CD4-positive, alpha-beta T cell treated with Interleukin-21 for 1 hour (primary cell): ENCODE results near the gene SCYGR8.

Experiments used
- DNase-seq: peaks from one replicate; pipeline ENCODE4 v3.0.0-alpha.2; 2020

The SCYGR8 gene

DNA sequence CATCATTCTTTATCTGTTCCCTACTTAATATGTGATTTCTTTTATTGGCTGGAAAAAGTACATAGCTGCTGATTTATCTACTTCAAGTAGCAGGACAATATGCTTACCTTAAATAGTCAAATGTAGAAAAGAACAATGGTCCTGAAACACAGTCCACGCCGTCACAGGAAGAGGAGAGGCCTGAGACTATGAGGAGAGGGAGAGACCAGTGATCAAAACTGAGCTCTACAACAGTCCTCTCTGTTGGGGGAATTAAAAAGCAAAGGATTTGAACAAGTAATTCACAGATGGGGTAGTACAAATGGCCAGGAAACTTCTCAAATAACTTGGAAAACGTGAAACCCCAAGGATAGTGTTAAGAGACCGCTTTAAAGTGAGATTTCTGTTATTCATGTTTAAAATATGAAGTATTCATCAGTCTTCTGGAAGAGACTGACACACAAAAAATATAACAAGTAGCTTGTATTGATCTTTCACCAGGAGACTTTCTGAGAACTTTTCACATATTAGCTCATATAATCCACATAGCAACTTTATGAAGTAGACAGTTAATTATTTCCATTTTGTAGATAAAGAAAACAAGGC is 20.2 kb downstream of the SCYGR8 start:
- no peak for DNase-seq

DNA sequence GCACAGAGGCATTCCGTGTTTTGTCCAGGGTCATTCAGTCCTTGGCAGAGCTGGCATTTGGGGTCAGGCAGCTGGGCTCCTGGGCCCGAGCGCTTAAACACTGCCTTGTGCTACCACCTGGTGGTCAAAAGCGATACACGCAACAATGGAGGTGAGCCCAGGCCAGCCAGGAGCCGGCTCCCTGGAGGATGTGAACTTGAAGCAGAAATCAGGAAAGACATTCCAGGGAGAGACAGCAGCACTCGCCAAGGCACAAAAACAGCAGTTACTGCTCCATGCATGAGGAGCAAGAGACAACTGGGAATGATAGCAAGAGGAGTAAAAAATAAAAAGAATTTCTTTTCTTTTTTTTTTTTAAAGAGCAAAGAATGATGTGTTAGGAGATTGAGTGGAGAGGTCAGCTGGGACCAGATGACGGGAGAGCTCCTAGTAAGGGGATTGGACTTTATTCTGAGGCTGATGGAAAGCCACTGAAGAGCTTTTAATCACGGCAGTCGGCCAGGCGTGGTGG is 20.7 kb downstream of the SCYGR8 start:
- DNase-seq: peak; percentile 61

DNA sequence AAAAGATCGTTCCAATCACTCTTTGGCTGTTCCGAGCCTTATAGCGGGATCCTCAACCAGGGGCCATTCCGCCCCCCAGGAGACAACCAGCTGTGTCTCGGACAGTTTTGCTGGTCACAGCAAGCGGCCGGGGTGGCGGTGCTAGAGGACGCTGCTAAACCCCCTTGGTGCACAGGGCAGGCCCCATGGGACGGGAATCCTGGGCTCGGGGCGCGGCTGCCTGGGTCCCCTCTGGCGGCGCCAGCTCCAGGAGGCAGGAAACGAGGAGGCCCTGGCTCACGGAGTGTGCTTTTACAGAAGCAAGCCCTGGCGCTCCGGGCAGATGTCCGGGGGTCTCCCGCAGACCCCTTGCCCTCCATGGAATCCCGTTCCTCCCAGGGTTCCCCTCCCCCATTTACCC is 22.1 kb downstream of the SCYGR8 start:
- DNase-seq: no peak

DNA sequence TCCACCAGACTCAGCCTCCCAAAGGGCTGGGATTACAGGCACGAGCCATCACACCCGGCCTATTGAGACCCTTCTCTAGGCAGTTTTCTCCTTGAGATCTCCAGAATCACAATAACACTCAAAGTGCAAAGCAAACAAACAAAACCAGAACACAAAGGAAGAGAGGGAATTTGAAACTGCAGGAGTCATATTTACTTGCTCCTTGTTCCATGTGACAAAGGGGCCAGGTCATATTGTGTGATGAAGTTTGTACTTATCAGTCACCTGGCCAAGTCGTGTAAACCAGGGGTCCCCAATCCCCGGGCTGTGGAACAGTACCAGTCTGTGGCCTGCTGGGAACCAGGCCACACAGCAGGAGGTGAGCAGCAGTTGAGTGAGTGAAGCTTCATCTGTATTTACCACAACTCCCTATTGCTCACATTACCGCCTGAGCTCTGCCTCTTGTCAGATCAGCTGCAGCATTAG is 26.5 kb downstream of the SCYGR8 start:
- DNase-seq: no peak

DNA sequence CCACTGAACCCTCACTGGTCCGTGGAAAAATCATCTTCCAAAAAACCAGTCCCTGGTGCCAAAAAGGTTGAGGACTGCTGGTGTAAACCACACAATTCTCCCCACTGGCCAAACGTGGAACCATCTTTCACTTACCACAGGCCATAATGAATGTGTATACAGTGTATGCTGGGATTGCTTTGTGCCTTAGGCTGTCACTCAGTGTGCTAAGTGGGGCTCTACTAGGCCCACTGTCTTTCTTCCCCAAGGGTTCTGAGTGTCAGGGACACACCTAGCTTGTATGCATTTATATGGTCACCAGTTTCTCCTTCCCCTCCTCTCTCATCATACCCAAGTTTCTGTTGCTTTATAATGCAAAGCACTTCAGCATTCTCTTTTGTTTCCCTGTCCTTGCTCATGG is 27.2 kb downstream of the SCYGR8 start:
- DNase-seq: no peak

DNA sequence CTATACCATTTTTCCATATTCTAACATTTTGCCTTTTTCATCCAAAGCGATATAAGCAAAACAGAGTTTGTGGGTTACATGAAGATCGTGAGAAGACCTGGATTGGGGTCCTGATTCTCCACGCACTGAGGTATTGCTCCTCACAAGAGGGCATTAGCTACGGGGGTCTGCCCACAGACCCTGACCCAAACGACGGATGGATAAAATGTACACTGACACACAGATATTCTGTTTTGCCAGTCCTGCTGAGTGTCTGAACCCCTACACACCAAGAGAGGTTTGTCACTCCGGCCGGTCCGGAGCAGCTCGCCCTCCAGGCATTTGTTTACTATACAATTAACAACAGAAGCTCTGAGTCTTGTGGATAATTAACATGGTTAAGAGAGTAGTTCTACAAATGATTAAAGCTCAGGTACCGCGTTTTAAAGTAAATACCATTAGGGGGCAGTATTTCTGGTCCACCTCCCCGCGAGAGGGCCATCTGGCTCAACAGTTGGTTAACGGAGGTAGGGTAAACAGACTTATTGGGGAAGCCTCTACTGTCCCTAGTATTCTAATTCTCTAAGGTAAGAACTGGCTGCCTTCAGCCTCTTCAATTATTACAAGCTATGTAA is 28.4 kb downstream of the SCYGR8 start:
- peak; percentile 26 for DNase-seq

DNA sequence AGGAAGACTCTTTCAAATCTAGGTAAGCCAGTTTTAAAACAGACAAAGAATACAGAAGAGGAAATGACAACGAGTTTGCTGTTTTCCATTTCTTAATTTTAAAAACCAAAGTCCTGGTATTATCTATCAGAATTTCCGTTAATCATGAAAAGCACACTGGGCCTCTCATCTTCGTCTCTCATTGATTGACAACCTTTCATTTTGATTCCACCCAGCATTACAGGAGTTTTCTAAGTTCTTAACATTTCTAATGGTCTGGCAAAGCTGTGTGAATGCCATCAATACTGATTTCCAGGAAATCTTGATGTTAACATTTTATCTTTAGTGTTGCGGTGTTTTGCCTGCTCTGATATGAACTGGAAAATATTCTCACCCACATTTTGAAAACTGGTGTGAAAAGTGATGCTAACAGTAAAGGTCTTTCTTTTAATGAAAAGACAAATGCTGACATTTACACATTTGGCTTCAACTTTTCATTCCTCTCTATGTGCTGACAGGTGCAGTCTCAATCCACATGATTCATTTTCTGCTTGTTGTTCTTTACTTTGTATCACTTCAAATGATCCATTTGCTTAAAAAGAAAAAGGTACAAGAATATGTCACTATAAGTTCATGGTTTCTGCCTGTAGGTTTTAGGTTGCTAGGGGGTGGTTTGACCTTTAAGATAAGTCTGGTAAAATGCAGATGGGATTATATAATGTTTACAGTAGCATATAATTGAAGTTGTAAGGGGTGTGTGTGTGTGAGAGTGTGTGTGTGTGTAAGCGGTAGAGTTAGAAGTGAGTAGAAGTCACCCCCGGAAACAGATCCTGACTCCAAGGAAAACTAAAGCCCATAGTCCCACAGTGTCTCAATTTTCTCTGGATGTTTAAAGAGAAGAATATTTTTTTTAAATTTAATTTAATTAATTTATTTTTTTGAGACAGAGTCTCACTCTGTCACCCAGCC is 29.5 kb downstream of the SCYGR8 start:
- no peak for DNase-seq

DNA sequence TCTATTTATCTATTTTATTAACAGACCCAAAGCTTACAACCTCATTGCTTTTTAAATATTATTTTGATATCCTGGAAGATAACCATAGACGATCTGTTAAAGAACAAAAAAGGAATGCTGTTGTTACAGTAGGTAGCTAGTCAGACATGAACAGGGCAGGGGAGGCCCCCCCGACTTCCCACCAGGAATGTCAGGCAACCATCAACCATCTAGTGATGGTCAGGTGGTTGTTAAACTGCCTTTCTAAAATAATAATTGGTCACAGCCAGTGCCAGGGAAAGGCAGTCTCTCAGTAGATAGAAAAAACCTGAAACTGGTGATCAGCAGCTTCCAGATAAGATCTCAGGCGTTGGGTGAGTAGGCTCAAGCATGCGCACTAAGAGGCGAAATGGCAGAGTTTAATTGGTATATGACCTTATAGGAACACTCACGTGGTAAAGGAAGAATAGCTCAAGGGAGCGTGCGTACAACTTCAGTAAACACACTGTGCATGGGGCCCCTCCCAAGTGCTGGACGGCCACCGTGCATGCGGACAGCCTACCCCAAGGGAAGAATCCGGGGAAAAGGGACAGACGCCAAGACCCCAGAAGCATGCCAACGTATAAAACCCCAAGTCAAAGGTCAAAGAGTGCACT is 35.4 kb downstream of the SCYGR8 start:
- no peak for DNase-seq

DNA sequence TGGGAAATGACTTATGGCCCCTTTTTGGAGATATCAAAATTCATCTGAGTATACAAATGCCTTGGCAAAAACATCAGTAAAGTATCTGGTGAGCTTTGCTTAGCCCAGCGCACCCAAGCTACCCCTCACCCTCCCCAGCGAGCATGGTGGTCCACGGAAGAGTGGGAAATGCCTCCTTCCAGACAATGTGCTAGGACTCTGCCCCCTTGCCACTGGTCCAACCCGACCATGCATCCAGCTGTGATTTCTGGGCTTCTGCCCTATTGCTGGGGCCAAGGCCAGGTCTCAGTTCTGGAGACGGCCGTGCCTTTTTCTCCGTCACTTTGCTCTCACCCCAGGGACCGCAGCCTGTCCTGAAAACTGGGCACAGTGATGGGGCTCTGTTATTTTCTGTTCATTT is 36.1 kb downstream of the SCYGR8 start:
- DNase-seq: no peak

DNA sequence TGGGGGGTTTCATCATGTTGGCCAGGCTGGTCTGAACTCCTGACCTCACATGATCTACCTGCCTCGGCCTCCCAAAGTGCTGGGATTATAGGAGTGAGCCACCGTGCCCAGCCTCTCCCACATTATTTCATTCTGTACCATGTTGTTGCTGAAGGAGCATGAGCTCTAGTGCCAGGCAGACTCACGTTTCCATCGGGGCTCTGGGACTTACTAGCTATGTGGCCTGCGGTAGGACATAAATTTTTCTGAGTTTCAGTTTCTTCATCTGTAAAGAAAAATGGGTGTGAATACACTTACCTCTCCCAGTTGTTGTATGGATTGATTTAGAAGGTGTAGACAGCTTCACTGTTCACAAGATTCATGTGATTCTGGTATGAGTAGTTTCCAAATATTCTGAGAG is 37.1 kb downstream of the SCYGR8 start:
- no peak for DNase-seq

DNA sequence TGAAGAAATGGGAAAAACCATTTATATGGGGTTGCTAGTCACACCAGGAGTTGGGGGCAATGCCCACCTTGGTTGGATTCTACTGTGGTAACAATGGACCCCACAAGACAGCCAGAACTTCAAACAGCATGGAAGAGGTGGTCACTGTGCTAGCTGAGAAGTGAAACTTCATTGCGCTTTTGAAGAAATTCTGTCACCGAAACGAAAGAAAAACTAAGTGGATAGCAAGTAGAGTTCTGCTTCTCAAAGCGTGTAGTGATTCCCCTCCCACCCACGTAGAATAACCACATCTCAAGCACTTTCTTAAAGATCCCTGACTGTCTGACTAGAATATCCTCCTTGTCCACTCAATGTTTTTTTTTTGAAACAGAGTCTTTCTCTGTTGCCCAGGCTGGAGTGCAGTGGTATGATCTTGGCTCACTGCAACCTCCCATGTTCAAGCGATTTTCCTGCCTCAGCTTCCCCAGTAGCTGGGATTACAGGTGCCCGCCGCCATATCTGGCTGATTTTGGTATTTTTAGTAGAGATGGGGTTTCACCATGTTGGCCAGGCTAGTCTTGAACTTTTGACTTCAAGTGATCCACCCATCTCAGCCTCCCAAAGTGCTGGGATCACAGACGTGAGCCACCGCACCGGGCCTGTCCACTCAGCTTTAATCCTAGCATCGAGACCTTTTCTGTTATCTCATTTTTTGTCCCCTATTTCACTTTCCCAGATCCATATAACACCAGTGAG is 37.9 kb downstream of the SCYGR8 start:
- peak; percentile 54 for DNase-seq

DNA sequence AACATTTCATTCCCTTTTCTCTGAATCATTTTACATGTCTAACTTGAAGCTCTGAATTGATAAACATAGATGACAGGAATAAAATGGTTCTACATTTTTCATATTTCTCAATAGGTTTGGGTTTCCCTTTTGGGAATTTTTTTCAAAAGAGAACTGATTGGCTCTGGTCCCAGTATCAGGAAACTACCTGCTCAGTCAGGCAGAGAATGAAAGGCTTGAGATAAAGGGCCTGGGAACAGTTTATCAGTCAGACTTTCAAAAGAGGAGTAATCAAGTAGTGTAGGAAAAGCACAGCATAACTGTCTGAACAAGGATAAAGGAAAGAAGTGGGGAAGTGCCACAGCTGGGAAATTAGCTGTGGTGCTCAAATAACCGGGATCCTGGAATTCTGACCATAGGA is 39.6 kb downstream of the SCYGR8 start:
- DNase-seq: no peak

DNA sequence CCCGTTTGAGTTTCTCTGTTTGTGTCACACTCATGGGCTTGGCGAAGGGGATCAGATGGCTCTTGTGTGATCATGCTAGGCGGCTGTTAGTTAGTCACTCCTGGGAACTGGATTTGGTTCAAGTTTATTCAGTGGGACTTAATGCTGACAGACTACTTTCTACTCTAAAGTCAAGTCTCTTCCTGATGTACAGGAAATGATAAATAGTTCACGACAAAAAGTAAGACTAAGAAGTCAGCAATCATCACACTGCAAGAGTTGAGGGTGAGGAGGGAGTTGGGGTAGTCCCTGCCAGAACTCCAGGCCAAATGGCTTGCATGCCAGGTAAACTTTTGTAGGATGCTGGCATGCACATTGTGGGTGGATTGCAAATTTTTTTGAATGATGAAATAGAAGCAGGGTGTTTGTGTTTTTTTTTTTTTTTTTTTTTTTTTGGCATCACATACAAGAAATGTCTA is 42.9 kb downstream of the SCYGR8 start:
- no peak for DNase-seq

DNA sequence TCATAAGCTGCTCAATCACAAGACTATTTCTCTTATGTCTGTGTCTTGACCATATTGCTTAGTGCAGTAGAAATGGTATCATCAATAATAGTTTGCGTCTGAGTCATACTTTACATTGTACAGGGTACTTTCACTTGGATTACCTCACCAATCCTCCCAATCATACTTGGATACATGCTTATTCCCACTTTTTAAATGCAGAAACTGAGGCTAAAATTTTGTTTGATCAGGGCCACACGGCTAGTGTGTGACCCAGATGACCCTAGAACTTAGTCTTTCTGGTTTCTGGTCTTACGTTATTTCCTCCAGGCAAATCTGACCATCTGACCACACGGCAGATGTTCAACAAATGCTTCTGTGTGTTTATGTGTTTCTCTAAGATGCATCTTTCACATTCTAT is 44.1 kb downstream of the SCYGR8 start:
- DNase-seq: no peak

DNA sequence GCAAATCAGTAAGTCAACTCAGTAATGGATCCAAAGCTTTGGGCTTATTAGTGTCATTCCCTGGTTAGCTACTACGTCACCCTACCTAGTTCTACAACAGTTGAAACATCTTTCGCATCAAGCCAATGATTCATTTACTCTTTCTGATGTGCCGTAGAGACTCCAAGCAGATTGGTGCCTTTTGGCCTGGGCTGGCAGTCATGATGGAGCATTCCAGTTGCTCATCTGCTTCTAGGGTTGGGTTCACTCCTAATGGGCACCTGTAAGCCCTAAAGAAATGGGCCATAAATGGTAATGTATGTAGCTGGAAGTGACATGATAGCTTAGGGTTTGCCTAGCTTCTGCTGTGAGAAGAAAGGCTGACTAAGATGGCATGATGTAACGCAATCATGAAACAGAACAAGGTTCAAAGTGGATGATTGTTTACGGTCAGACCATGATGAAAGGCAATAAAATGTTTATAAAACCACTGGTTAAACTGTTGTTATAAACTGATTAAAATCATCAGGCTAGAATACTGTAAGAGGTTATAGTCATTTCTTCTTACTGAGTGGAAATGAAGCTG is 47.5 kb downstream of the SCYGR8 start:
- no peak for DNase-seq
